Stomach (tissue), 9 donors: ENCODE results near the gene C17orf113. TPM values are rescaled to one million over a fixed set of nuclear protein-coding genes. Genes with fewer than 3 reads are reported as not detected.
"Not testable (repeated sequence)": the region's sequence is repeated elsewhere in the genome, so short reads cannot be mapped to it uniquely, and the experiment has no call there.

Source experiments
- DNase-seq, 2 donors: peaks; one replicate each; pipeline versions ENCODE4 v3.0.0 to v3.0.0-alpha.2; 2013 to 2019
- H3K27ac ChIP-seq, 5 donors: fragments of 200-600 bp in 4 of 5; sonication (generic) in 4 of 5; one replicate each; pipeline ENCODE4 v1.5.1; 2013 to 2019; ENCODE audit warnings: mild to moderate bottlenecking in 1 of 5, moderate library complexity in 1 of 5
- H3K27me3 ChIP-seq, 3 donors: fragments of 200-600 bp; sonication (generic); one replicate each; pipeline ENCODE4 v1.5.1; 2017 to 2019; ENCODE audit warnings: mixed run types in 1 of 3
- H3K36me3 ChIP-seq, 4 donors: fragments of 200-600 bp; sonication (generic); 1 replicate in 3 of 4; 2 replicates in 1 of 4; pipeline ENCODE4 v1.5.1; 2016 to 2019
- H3K4me1 ChIP-seq, 4 donors: fragments of 200-600 bp; sonication (generic); one replicate each; pipeline ENCODE4 v1.5.1; 2016 to 2019
- H3K4me3 ChIP-seq, 4 donors: fragments of 200-600 bp; sonication (generic) in 3 of 4; one replicate each; pipeline ENCODE4 v1.5.1; 2016 to 2019; ENCODE audit warnings: mild to moderate bottlenecking in 1 of 4
- H3K9me3 ChIP-seq, 4 donors: fragments of 200-600 bp; sonication (generic); one replicate each; pipeline ENCODE4 v1.5.1; 2016 to 2019
- EP300 ChIP-seq: sonication (generic); formaldehyde crosslinking; IDR thresholded peaks from one replicate; pipeline ENCODE4 v1.6.1; 2017; ENCODE audit warnings: antibody characterized with exemption
- POLR2A ChIP-seq, 4 donors: fragments of 450-650 bp; IDR thresholded peaks; one replicate each; pipeline ENCODE4 v1.6.1; 2016; ENCODE audit warnings: antibody characterized with exemption in 4 of 4, control low read depth in 2 of 4, mild to moderate bottlenecking in 1 of 4, moderate library complexity in 1 of 4
- POLR2AphosphoS5 ChIP-seq, 3 donors: sonication (generic); formaldehyde crosslinking; IDR thresholded peaks; one replicate each; pipeline ENCODE4 v1.6.1; 2016; ENCODE audit warnings: antibody characterized with exemption in 3 of 3
- WGBS, 5 donors: extraction: QIAGEN DNeasy Blood & Tissue Kit in 3 of 5; methylation state at CpG; one replicate each; pipeline versions ENCODE4 v1.1.5 to v1.1.7; 2013 to 2018; 5-methylcytosine and 5-hydroxymethylcytosine counted together
- intact Hi-C: fragments of 100-400 bp; cut with DNase I; formaldehyde crosslinking; loops from one replicate; pipeline ENCODE4 v1.15.1; 2023; ENCODE audit warnings: low total_unique reads
- polyA plus RNA-seq, 3 donors: library from polyadenylated mRNA; stranded (reverse); fragments of 200-250 nt; gene quantifications; one replicate each; pipeline ENCODE4 v1.2.3, GENCODE V29; 2013
- total RNA-seq, 5 donors: library from RNA; depleted of rRNA; stranded (reverse); fragments of >200 nt; gene quantifications; one replicate each; pipeline versions ENCODE4 v1.1.0 to v1.2.3, GENCODE V29; 2014 to 2016
- TF ChIP-seq, protein P1 (sequence below), 7 experiments: fragments of 450-650 bp in 4 of 7; fragments of 200-600 bp in 3 of 7; sonication (generic) in 3 of 7; IDR thresholded peaks; one replicate each; pipeline ENCODE4 v1.5.1; 2016 to 2019; ENCODE audit warnings: antibody characterized with exemption in 7 of 7, control low read depth in 2 of 7, mild to moderate bottlenecking in 1 of 7
- donor health status: healthy with polysubstance abuse.
- donor health status: Bipolar disorder and iron deficiency.
- donor health status: healthy.

Gene C17orf113
- total and polyA plus RNA-seq, 8 donors: 0.31 to 5.2 (median 1.4) TPM; not detected in 2

DNA sequence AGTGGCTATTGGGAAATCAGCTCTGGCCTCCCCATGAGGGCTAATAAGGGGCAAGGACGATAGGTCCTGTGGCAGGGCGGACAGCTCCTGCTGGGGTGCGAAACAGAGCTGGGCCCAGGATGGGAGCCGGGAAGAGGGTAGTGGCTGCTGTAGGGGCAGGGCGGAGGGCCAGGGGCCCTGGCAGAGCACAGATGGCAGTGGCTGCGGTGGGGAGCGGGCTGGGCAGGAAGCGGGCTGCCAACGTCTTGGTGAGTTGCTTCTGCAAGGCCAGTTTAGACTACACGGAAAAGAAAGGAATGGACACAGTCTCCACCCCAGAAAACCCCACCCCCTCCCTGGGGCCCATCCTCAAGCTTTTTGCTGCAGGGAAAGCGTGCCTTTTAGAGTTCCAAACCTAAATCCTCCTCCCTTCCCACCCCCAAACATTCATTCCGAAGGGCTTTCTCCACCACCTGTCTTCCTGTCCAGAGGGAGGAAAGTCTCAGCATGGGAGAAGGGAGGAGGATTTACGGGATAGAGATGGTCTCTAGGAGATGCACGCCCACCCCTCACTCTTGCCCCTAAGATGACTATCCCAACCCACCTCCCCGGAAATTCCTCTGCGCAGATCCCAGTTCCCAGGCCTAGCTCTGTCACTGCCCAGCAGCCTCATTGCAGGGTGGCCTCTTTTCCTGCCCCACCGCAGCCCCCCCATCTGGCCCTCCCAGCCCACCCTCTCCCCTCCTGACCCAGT lies 23.4 kb downstream of the C17orf113 start:
- WGBS, 5 donors: 44 to 54% (median 46%) methylated on average over 16 to 17 of the region's 17 CpGs

DNA sequence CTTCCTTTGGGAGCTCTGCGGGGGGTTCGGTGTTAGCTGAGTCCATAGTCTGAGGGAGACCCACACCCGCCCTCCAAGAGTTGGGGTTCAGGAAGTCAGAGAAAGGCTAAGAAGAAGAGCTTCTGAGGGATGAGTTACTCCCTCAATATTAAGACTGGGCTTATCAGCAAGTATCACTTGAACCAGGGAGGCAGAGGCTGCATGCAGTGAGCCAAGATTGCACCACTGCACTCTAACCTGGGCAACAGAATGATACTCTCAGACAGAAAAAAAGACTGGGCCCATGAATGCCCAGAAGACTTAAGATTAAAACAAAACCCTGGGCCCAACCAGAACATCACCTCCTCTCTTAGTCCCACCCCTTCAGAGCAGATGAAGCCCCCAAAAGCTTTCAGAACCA lies 24.5 kb downstream of the C17orf113 start:
- intact Hi-C loops: loop anchor here (5.0 kb wide), 1 partner anchor 64 kb away; no protein-coding TSS in a partner anchor
- H3K4me3 ChIP-seq: no peak overlapping the region
- 93 to 100% (median 97%) methylated on average over 3 of the region's 3 CpGs for WGBS, 5 donors
- H3K9me3 ChIP-seq: no peaks in the 10 kb centered on the region
- no peak for TF ChIP-seq EP300
- no peak for TF ChIP-seq POLR2AphosphoS5 (IDR thresholded peaks at IDR 0.05)
- TF ChIP-seq, protein P1, sequence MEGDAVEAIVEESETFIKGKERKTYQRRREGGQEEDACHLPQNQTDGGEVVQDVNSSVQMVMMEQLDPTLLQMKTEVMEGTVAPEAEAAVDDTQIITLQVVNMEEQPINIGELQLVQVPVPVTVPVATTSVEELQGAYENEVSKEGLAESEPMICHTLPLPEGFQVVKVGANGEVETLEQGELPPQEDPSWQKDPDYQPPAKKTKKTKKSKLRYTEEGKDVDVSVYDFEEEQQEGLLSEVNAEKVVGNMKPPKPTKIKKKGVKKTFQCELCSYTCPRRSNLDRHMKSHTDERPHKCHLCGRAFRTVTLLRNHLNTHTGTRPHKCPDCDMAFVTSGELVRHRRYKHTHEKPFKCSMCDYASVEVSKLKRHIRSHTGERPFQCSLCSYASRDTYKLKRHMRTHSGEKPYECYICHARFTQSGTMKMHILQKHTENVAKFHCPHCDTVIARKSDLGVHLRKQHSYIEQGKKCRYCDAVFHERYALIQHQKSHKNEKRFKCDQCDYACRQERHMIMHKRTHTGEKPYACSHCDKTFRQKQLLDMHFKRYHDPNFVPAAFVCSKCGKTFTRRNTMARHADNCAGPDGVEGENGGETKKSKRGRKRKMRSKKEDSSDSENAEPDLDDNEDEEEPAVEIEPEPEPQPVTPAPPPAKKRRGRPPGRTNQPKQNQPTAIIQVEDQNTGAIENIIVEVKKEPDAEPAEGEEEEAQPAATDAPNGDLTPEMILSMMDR (IDR thresholded peaks at IDR 0.05): no peak
- TF ChIP-seq POLR2A (IDR thresholded peaks at IDR 0.05): no peak
- peaks cover 0 to 14% (median 0%) of the 10 kb centered on the region in 3 donors for H3K27me3 ChIP-seq
- H3K4me1 ChIP-seq: peaks cover 23 to 48% (median 26%) of the 10 kb centered on the region in 4 donors
- H3K27ac ChIP-seq: no peak overlapping the region
- peaks cover 23 to 31% (median 29%) of the 10 kb centered on the region in 4 donors for H3K36me3 ChIP-seq
- DNase-seq: no peak

More for the DNA sequence above, 23.4 kb downstream of the C17orf113 start:
- Histone ChIP-seq H3K27ac (no peak overlapping the region), H3K36me3 (peaks cover 22 to 25% (median 24%) of the 10 kb centered on the region in 4 donors), H3K27me3 (peaks cover 0 to 14% (median 0%) of the 10 kb centered on the region in 3 donors), H3K4me1 (peaks cover 16 to 38% (median 18%) of the 10 kb centered on the region in 4 donors), H3K9me3 (no peaks in the 10 kb centered on the region), H3K4me3 (no peak overlapping the region)
- intact Hi-C loops: loop anchor here (5.0 kb wide), 1 partner anchor 65 kb away; no protein-coding TSS in a partner anchor
- no peak for TF ChIP-seq POLR2A (IDR thresholded peaks at IDR 0.05)
- TF ChIP-seq, protein P1 (IDR thresholded peaks at IDR 0.05): no peak
- DNase-seq: no peak

DNA sequence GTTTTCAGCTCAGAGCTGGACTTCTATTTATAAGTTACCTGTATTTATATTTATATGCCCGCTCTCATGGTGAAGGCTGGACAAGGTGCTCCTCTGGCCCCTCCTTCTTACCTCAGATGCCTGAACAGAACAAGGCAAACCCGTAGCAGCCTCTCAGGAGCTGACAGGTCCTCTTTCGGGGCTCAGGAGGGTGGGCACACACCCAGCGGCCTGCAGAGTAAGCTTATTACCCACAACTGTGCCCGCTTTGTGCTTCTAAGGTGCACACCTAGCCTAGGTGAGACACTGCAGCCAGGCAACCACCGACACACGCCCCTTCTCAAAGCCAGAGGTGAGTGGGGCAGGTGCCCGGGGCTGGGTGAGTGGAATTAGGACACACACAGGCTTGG lies 25.2 kb downstream of the C17orf113 start:
- TF ChIP-seq EP300 (no peak), POLR2AphosphoS5 (IDR thresholded peaks at IDR 0.05) (no peak), POLR2A (IDR thresholded peaks at IDR 0.05) (no peak)
- TF ChIP-seq, protein P1 (IDR thresholded peaks at IDR 0.05): no peak
- Histone ChIP-seq H3K9me3 (no peaks in the 10 kb centered on the region), H3K4me3 (no peak overlapping the region), H3K36me3 (peaks cover 23 to 31% (median 29%) of the 10 kb centered on the region in 4 donors), H3K27ac (peak overlapping the region in 4 of 5 donors; percentile 66 to 82 (median 77)), H3K27me3 (peaks cover 0 to 14% (median 0%) of the 10 kb centered on the region in 3 donors), H3K4me1 (peaks cover 31 to 56% (median 32%) of the 10 kb centered on the region in 4 donors)
- intact Hi-C loops: loop anchor here (5.0 kb wide), 1 partner anchor 63 kb away; no protein-coding TSS in a partner anchor
- DNase-seq: no peak
- WGBS, 5 donors: 53 to 64% (median 59%) methylated on average over 4 to 8 of the region's 8 CpGs

DNA sequence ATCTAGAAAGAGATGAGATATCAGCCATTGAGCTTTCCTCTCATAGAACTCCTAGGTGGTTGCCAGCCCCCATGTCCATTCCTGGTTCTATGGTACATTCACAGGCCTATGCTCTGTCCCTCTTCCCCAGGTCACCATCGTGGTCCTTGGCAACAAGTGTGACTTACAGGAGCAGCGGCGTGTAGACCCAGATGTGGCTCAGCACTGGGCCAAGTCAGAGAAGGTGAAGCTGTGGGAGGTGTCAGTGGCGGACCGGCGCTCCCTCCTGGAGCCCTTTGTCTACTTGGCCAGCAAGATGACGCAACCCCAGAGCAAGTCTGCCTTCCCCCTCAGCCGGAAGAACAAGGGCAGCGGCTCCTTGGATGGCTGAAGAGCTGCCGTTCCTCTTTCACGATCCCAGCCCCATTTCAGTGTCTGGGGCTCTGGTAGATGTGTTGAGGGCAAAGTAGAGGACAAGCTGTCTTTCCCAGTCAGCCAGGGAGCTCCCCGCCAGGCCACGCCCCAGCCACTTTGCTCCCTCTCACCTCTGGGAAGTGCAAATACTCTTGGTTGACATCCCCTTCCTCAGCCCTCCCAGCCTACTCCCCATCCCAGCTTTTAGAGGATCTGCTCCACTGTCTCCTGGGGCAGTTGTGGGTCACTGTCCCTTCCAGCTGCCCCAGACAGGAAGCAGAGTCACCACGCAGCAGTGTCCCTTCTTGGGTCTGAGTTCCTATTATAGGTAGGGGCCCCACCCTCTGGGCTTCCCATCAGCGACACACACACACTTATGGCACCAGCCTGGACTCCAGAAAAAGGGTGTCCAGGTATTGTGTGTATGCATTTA lies 26.7 kb downstream of the C17orf113 start:
- H3K4me3 ChIP-seq: no peak overlapping the region
- WGBS, 5 donors: 71 to 82% (median 73%) methylated on average over 15 of the region's 15 CpGs
- intact Hi-C loops: loop anchor here (5.0 kb wide), 1 partner anchor 89 kb away; the partner anchor contains the start of gene DHX58

DNA sequence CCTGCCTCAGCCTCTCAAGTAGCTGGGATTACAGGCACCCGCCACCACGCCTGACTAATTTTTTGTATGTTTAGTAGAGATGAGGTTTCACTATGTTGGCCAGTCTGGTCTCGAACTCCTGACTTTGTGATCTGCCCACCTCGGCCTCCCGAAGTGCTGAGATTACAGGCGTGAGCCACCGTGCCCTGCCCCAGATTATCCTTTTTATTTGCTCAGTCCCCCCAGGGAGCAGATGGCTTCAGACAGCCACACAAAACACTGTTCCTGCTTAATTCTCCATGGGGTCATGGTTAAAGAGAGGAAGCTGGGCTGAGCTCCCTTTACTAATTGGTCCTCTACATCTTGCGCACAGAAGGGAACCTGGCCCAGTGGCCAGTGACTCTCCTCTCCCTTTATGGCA lies 29.6 kb downstream of the C17orf113 start:
- not testable (repeated sequence) for H3K9me3 ChIP-seq, H3K27me3 ChIP-seq, DNase-seq
- WGBS, 5 donors: 58 to 82% (median 74%) methylated on average over 8 of the region's 8 CpGs
- Histone ChIP-seq H3K4me1 (peaks cover 45 to 69% (median 55%) of the 10 kb centered on the region in 4 donors), H3K27ac (peak overlapping the region in 3 of 5 donors; percentile 90 to 91 (median 91)), H3K4me3 (peak overlapping the region; percentile 74 to 97 (median 82)), H3K36me3 (peaks cover 23 to 31% (median 29%) of the 10 kb centered on the region in 4 donors)
- intact Hi-C loops: loop anchor here (5.0 kb wide), 1 partner anchor 91 kb away; the partner anchor contains the start of gene DHX58

More for the DNA sequence above, 26.7 kb downstream of the C17orf113 start:
- Histone ChIP-seq H3K27ac (peak overlapping the region; percentile 41 to 82 (median 75)), H3K9me3 (no peaks in the 10 kb centered on the region), H3K27me3 (peaks cover 0 to 11% (median 0%) of the 10 kb centered on the region in 3 donors), H3K4me1 (peaks cover 32 to 56% (median 39%) of the 10 kb centered on the region in 4 donors), H3K36me3 (peaks cover 23 to 31% (median 29%) of the 10 kb centered on the region in 4 donors)
- TF ChIP-seq, protein P1 (IDR thresholded peaks at IDR 0.05): no peak
- no peak for TF ChIP-seq POLR2A (IDR thresholded peaks at IDR 0.05)
- no peak for TF ChIP-seq EP300
- TF ChIP-seq POLR2AphosphoS5 (IDR thresholded peaks at IDR 0.05): no peak
- DNase-seq: no peak
